ENCODE results near the gene CTDSPL. TPM values are rescaled to one million over a fixed set of nuclear protein-coding genes. Genes with fewer than 3 reads are reported as not detected.

Gene CTDSPL
- total and polyA plus RNA-seq, 2 of the 13 experiments (the other 11 are each of a cell fraction or from before 2014, with no cell fraction given), result 26.1 to 142 TPM

- TF ChIP-seq SUZ12 (IDR thresholded peaks at IDR 0.05; ENCODE audit: low read depth, low read length), result no peak
- TF ChIP-seq KLF16 (CRISPR knock-in tag; IDR thresholded peaks at IDR 0.05), result no peak
- no peak for TF ChIP-seq TAF15 (IDR thresholded peaks at IDR 0.05; ENCODE audit: low read depth, low read length, poor library complexity, severe bottlenecking)
- TF ChIP-seq AGO2 (optimal IDR thresholded peaks at IDR 0.05; ENCODE audit: low read depth, low read length), result peak; percentile 60
- no peak for TF ChIP-seq GLI4 (CRISPR knock-in tag; IDR thresholded peaks at IDR 0.05; ENCODE audit: borderline replicate concordance)
- TF ChIP-seq MXD1 (CRISPR knock-in tag; IDR thresholded peaks at IDR 0.05), result no peak
- no peak for TF ChIP-seq ZNF343 (CRISPR knock-in tag; IDR thresholded peaks at IDR 0.05)
- no peak for TF ChIP-seq GPBP1L1 (CRISPR knock-in tag; IDR thresholded peaks at IDR 0.05)
- TF ChIP-seq PHB2 (IDR thresholded peaks at IDR 0.05; ENCODE audit: partially characterized antibody), result no peak
- no peak for TF ChIP-seq REST (IDR thresholded peaks at IDR 0.05; ENCODE audit: borderline replicate concordance in 1 of 2, low read depth in 1 of 2, low read length in 2 of 2)
- no peak for TF ChIP-seq THYN1 (CRISPR knock-in tag; IDR thresholded peaks at IDR 0.05; ENCODE audit: borderline replicate concordance, low read depth)
- no peak for TF ChIP-seq ZNF501 (CRISPR knock-in tag; IDR thresholded peaks at IDR 0.05)
- TF ChIP-seq MXD3 (CRISPR knock-in tag; IDR thresholded peaks at IDR 0.05), result no peak
- no peak for TF ChIP-seq SMC3 (IDR thresholded peaks at IDR 0.05; ENCODE audit: low read length)
- TF ChIP-seq BCL3 (CRISPR knock-in tag; IDR thresholded peaks at IDR 0.05), result no peak
- 0 out of 2 replicates have a peak, but pooled peaks have one; percentile 34 for TF ChIP-seq UBTF (CRISPR knock-in tag; IDR thresholded peaks at IDR 0.05)
- TF ChIP-seq BRF2 (CRISPR knock-in tag; IDR thresholded peaks at IDR 0.05), result no peak
- no peak for TF ChIP-seq POLR2A (IDR thresholded peaks at IDR 0.05; ENCODE audit: insufficient read depth in 1 of 2, low read depth in 2 of 2, low read length in 2 of 2)
Measured at GRCh38 chr3:38028621-38029361, 167.1 kb downstream of the CTDSPL start (continued).

All from HepG2 (cell line).